Neural progenitor cell (in vitro differentiated cells): ENCODE results near the gene ACOT4.

Experiments used
- EZH2 ChIP-seq: fragments of 200-600 bp; sonication (generic); IDR thresholded peaks from 2 replicates; pipeline ENCODE4 v1.6.1; 2017; ENCODE audit warnings: antibody characterized with exemption, mild to moderate bottlenecking, moderate library complexity
- TF ChIP-seq, protein P1 (sequence below): fragments of 200-600 bp; sonication (generic); IDR thresholded peaks from 2 replicates; pipeline ENCODE4 v1.5.1; 2017; ENCODE audit warnings: antibody characterized with exemption, mild to moderate bottlenecking

- TF ChIP-seq EZH2 = no peak
- TF ChIP-seq, protein P1, sequence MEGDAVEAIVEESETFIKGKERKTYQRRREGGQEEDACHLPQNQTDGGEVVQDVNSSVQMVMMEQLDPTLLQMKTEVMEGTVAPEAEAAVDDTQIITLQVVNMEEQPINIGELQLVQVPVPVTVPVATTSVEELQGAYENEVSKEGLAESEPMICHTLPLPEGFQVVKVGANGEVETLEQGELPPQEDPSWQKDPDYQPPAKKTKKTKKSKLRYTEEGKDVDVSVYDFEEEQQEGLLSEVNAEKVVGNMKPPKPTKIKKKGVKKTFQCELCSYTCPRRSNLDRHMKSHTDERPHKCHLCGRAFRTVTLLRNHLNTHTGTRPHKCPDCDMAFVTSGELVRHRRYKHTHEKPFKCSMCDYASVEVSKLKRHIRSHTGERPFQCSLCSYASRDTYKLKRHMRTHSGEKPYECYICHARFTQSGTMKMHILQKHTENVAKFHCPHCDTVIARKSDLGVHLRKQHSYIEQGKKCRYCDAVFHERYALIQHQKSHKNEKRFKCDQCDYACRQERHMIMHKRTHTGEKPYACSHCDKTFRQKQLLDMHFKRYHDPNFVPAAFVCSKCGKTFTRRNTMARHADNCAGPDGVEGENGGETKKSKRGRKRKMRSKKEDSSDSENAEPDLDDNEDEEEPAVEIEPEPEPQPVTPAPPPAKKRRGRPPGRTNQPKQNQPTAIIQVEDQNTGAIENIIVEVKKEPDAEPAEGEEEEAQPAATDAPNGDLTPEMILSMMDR = no peak
Measured at GRCh38 chr14:73567951-73568885, 23.5 kb upstream of the ACOT4 start.
